Vagina (tissue), 2 donors: Measurements from ENCODE around the gene ELANE.

ENCODE experiments used
- CTCF ChIP-seq, 3 experiments: fragments of 450-650 bp in 2 of 3; fragments of 200-600 bp in 1 of 3; sonication (generic) in 1 of 3; IDR thresholded peaks; one replicate each; pipeline ENCODE4 v1.5.1; 2017 to 2019; ENCODE audit warnings: antibody characterized with exemption in 3 of 3, mild to moderate bottlenecking in 2 of 3, moderate library complexity in 2 of 3
- POLR2A ChIP-seq, 2 donors: fragments of 450-650 bp; IDR thresholded peaks; one replicate each; pipeline ENCODE4 v1.6.1; 2017; ENCODE audit warnings: antibody characterized with exemption in 2 of 2, mild to moderate bottlenecking in 2 of 2, moderate library complexity in 2 of 2
- POLR2AphosphoS5 ChIP-seq, 2 donors: sonication (generic); formaldehyde crosslinking; IDR thresholded peaks; one replicate each; pipeline ENCODE4 v1.9.0; 2017; ENCODE audit warnings: antibody characterized with exemption in 2 of 2, mild to moderate bottlenecking in 2 of 2, low read depth in 1 of 2; ENCODE audit not compliant: insufficient read depth in 1 of 2

- TF ChIP-seq CTCF (IDR thresholded peaks at IDR 0.05) = no peak
- TF ChIP-seq POLR2A (IDR thresholded peaks at IDR 0.05) = no peak
- no peak for TF ChIP-seq POLR2AphosphoS5 (IDR thresholded peaks at IDR 0.05; ENCODE audit: insufficient read depth in 1 of 2, low read depth in 1 of 2)
Measured at GRCh38 chr19:882871-883497, 30.9 kb downstream of the ELANE start.
